ENCODE data around the gene CYP26C1. TPM values are rescaled to one million over a fixed set of nuclear protein-coding genes. Genes with fewer than 3 reads are reported as not detected.

Gene CYP26C1
- total and polyA plus RNA-seq, 2 of the 13 experiments (the other 11 are each of a cell fraction or from before 2014, with no cell fraction given), result 0.02 TPM; not detected in 1

- Histone ChIP-seq H3K4me1 (ENCODE audit: insufficient read depth, low read length) (no peaks in the 10 kb centered on the region), H3K36me3 (replicated peaks in 1 of 2; ENCODE audit: control insufficient read depth in 1 of 2, insufficient read depth in 2 of 2, low read length in 2 of 2) (peaks cover 0 to 9% of the 10 kb centered on the region in 2 experiments; a peak in 1 of 5 replicates), H3K27ac (ENCODE audit: extremely low read length, insufficient read depth, low read length) (no peak overlapping the region), H3K9me3 (ENCODE audit: low read length) (no peaks in the 10 kb centered on the region), H3K79me2 (ENCODE audit: insufficient read depth, low read length) (no peaks in the 10 kb centered on the region), H3K9ac (ENCODE audit: insufficient read depth, low read depth, low read length) (no peak overlapping the region), H3K27me3 (ENCODE audit: control insufficient read depth in 1 of 2, insufficient read depth in 2 of 2, low read length in 2 of 2) (0 out of 5 replicates have a peak, but pooled peaks cover 0 to 9% of the 10 kb centered on the region in 2 experiments), H3K4me3 (replicated peaks in 1 of 3; ENCODE audit: insufficient read depth in 1 of 3, low read depth in 2 of 3, low read length in 3 of 3) (no peak overlapping the region), H2AFZ (ENCODE audit: low read length) (no peak overlapping the region), H3K4me2 (ENCODE audit: low read depth, low read length) (no peak overlapping the region), H4K20me1 (ENCODE audit: insufficient read depth, low read length) (no peaks in the 10 kb centered on the region)
- ATAC-seq (no peak), FAIRE-seq (no peak), DNase-seq (ENCODE audit: low spot score) (no peak)
- BruUV-seq (replicated peaks), result no TSS peak
- ChIA-PET CTCF (ENCODE audit: low intra/inter-chr PET ratio, low total read pairs) (no interaction called here), POLR2A (no interaction called here)
- intact Hi-C loops (cut with micrococcal nuclease; ENCODE audit: unreplicated experiment), result no loop called here
- 85% methylated on average over 27 of the region's 43 CpGs for WGBS (ENCODE audit: low lambda C conversion rate)
- in situ Hi-C loops (cut with HindIII; ENCODE audit: extremely low pct_ligation_motif_present, low pct_unique_long_range_greater_than_20kb), result no loop called here
- no peak for TF ChIP-seq POLR2AphosphoS5 (IDR thresholded peaks at IDR 0.05; ENCODE audit: low read depth, low read length)
- TF ChIP-seq HMGXB4 (CRISPR knock-in tag; IDR thresholded peaks at IDR 0.05; ENCODE audit: borderline replicate concordance in 1 of 2, low read depth in 1 of 2), result no peak
- no peak for TF ChIP-seq ZNF501 (CRISPR knock-in tag; IDR thresholded peaks at IDR 0.05)
- TF ChIP-seq POLR2AphosphoS2 (IDR thresholded peaks at IDR 0.05; ENCODE audit: low read depth, low read length), result no peak
- TF ChIP-seq, protein P1, sequence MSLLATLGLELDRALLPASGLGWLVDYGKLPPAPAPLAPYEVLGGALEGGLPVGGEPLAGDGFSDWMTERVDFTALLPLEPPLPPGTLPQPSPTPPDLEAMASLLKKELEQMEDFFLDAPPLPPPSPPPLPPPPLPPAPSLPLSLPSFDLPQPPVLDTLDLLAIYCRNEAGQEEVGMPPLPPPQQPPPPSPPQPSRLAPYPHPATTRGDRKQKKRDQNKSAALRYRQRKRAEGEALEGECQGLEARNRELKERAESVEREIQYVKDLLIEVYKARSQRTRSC (CRISPR knock-in tag; IDR thresholded peaks at IDR 0.05; ENCODE audit: low read depth), result no peak
- TF ChIP-seq RCOR2 (CRISPR knock-in tag; IDR thresholded peaks at IDR 0.05), result no peak
- no peak for TF ChIP-seq CAMTA2 (CRISPR knock-in tag; IDR thresholded peaks at IDR 0.05; ENCODE audit: borderline replicate concordance)
- TF ChIP-seq GTF3A (CRISPR knock-in tag; conservative IDR thresholded peaks at IDR 0.05), result no peak
- TF ChIP-seq, protein P2, sequence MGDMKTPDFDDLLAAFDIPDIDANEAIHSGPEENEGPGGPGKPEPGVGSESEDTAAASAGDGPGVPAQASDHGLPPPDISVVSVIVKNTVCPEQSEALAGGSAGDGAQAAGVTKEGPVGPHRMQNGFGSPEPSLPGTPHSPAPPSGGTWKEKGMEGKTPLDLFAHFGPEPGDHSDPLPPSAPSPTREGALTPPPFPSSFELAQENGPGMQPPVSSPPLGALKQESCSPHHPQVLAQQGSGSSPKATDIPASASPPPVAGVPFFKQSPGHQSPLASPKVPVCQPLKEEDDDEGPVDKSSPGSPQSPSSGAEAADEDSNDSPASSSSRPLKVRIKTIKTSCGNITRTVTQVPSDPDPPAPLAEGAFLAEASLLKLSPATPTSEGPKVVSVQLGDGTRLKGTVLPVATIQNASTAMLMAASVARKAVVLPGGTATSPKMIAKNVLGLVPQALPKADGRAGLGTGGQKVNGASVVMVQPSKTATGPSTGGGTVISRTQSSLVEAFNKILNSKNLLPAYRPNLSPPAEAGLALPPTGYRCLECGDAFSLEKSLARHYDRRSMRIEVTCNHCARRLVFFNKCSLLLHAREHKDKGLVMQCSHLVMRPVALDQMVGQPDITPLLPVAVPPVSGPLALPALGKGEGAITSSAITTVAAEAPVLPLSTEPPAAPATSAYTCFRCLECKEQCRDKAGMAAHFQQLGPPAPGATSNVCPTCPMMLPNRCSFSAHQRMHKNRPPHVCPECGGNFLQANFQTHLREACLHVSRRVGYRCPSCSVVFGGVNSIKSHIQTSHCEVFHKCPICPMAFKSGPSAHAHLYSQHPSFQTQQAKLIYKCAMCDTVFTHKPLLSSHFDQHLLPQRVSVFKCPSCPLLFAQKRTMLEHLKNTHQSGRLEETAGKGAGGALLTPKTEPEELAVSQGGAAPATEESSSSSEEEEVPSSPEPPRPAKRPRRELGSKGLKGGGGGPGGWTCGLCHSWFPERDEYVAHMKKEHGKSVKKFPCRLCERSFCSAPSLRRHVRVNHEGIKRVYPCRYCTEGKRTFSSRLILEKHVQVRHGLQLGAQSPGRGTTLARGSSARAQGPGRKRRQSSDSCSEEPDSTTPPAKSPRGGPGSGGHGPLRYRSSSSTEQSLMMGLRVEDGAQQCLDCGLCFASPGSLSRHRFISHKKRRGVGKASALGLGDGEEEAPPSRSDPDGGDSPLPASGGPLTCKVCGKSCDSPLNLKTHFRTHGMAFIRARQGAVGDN (CRISPR knock-in tag; IDR thresholded peaks at IDR 0.05), result no peak
- TF ChIP-seq ZFP36L2 (CRISPR knock-in tag; IDR thresholded peaks at IDR 0.05), result no peak
- TF ChIP-seq FOXO4 (CRISPR knock-in tag; conservative IDR thresholded peaks at IDR 0.05), result no peak
- no peak for TF ChIP-seq ZNF550 (CRISPR knock-in tag; IDR thresholded peaks at IDR 0.05; ENCODE audit: borderline replicate concordance)
- TF ChIP-seq BCL6 (CRISPR knock-in tag; IDR thresholded peaks at IDR 0.05), result no peak
- TF ChIP-seq NFYC (CRISPR knock-in tag; IDR thresholded peaks at IDR 0.05), result no peak
- TF ChIP-seq MBD4 (IDR thresholded peaks at IDR 0.05; ENCODE audit: borderline replicate concordance, low read length), result no peak
Measured at GRCh38 chr10:93063144-93063976, 2.8 kb downstream of the CYP26C1 start.
